ENCODE results near the gene CFLAR. TPM values are rescaled to one million over a fixed set of nuclear protein-coding genes. Genes with fewer than 3 reads are reported as not detected.
A peak's percentile ranks its signal among the peaks of the same experiment; 100 is the strongest.

Gene CFLAR
- total and polyA plus RNA-seq, 2 donors from 2014 or later: 47.2 to 263 TPM

GRCh38 chr2:201200345-201200744 is 84.4 kb downstream of the CFLAR start:
- no peak for TF ChIP-seq CTCF (IDR thresholded peaks at IDR 0.05; ENCODE audit: borderline replicate concordance, extremely low read depth, insufficient read depth)
- Histone ChIP-seq H3K9me3 (ENCODE audit: control insufficient read depth in 2 of 3, insufficient read depth in 1 of 3, low read length in 3 of 3) (no peaks in the 10 kb centered on the region), H3K4me3 (ENCODE audit: low read length in 3 of 3) (no peak overlapping the region), H3K36me3 (ENCODE audit: control insufficient read depth in 2 of 3, insufficient read depth in 3 of 3, low read length in 3 of 3) (peaks cover 0 to 7% (median 0%) of the 10 kb centered on the region in 3 donors), H3K9ac (ENCODE audit: low read length in 3 of 3) (no peak overlapping the region), H3K27me3 (ENCODE audit: control insufficient read depth, insufficient read depth, low read length) (no peaks in the 10 kb centered on the region), H3K4me1 (ENCODE audit: control insufficient read depth in 2 of 3, insufficient read depth in 2 of 3, low read depth in 1 of 3, low read length in 3 of 3) (peaks cover 8 to 21% (median 10%) of the 10 kb centered on the region in 3 donors), H3K27ac (ENCODE audit: low read depth in 2 of 2, low read length in 2 of 2) (no peak overlapping the region)
- FAIRE-seq: no peak
- DNase-seq: no peak
- intact Hi-C loops (cut with DNase I): no loop called here

GRCh38 chr2:201201371-201201770 is 85.4 kb downstream of the CFLAR start:
- peaks cover 0 to 3% (median 0%) of the 10 kb centered on the region in 3 donors for H3K36me3 ChIP-seq (ENCODE audit: control insufficient read depth in 2 of 3, insufficient read depth in 3 of 3, low read length in 3 of 3)
- no peak for TF ChIP-seq CTCF (IDR thresholded peaks at IDR 0.05; ENCODE audit: borderline replicate concordance, extremely low read depth, insufficient read depth)
- FAIRE-seq (no peak), DNase-seq (no peak)
- no peak overlapping the region for H3K27ac ChIP-seq (ENCODE audit: low read depth in 2 of 2, low read length in 2 of 2)
- no peak overlapping the region for H3K4me3 ChIP-seq (ENCODE audit: low read length in 3 of 3)
- H3K9ac ChIP-seq (ENCODE audit: low read length in 3 of 3): no peak overlapping the region
- intact Hi-C loops (cut with DNase I): no loop called here
- no peaks in the 10 kb centered on the region for H3K9me3 ChIP-seq (ENCODE audit: control insufficient read depth in 2 of 3, insufficient read depth in 1 of 3, low read length in 3 of 3)
- H3K4me1 ChIP-seq (ENCODE audit: control insufficient read depth in 2 of 3, insufficient read depth in 2 of 3, low read depth in 1 of 3, low read length in 3 of 3): peaks cover 9 to 13% (median 10%) of the 10 kb centered on the region in 3 donors
- no peaks in the 10 kb centered on the region for H3K27me3 ChIP-seq (ENCODE audit: control insufficient read depth, insufficient read depth, low read length)

- peaks cover 9 to 12% (median 10%) of the 10 kb centered on the region in 3 donors for H3K4me1 ChIP-seq (ENCODE audit: control insufficient read depth in 2 of 3, insufficient read depth in 2 of 3, low read depth in 1 of 3, low read length in 3 of 3)
- peak overlapping the region in 1 of 3 donors; percentile 3 for H3K4me3 ChIP-seq (ENCODE audit: low read length in 3 of 3)
- peak; percentile 61 to 95 (median 75) for DNase-seq
- no peaks in the 10 kb centered on the region for H3K9me3 ChIP-seq (ENCODE audit: control insufficient read depth in 2 of 3, insufficient read depth in 1 of 3, low read length in 3 of 3)
- no peaks in the 10 kb centered on the region for H3K27me3 ChIP-seq (ENCODE audit: control insufficient read depth, insufficient read depth, low read length)
- no peak for TF ChIP-seq CTCF (IDR thresholded peaks at IDR 0.05; ENCODE audit: borderline replicate concordance, extremely low read depth, insufficient read depth)
- no peak overlapping the region for H3K9ac ChIP-seq (ENCODE audit: low read length in 3 of 3)
- peaks cover 0 to 2% (median 0%) of the 10 kb centered on the region in 3 donors for H3K36me3 ChIP-seq (ENCODE audit: control insufficient read depth in 2 of 3, insufficient read depth in 3 of 3, low read length in 3 of 3)
- FAIRE-seq: no peak
- H3K27ac ChIP-seq (ENCODE audit: low read depth in 2 of 2, low read length in 2 of 2): peak overlapping the region; percentile 65 to 71
- intact Hi-C loops (cut with DNase I): no loop called here
Measured at GRCh38 chr2:201203916-201204654, 88.1 kb downstream of the CFLAR start.
